ENCODE data around the gene DECR2.
"Not testable (repeated sequence)": the region's sequence is repeated elsewhere in the genome, so short reads cannot be mapped to it uniquely, and the experiment has no call there.

The DECR2 gene

GRCh38 chr16:401468-402348, at the start of gene DECR2:
DECR2 (plus strand) TSS chr16:401885; CDS start chr16:401964, 79 bp downstream.
- in situ Hi-C loops (cut with HindIII; ENCODE audit: low sequenced_read_pairs), result no loop called here

GRCh38 chr16:352547-353403, 48.9 kb upstream of the DECR2 start, which contains the start of gene AXIN1:
AXIN1 (minus strand) TSS chr16:352723; CDS start chr16:347025, 5,698 bp downstream.
- in situ Hi-C loops (cut with HindIII; ENCODE audit: low sequenced_read_pairs), result no loop called here

GRCh38 chr16:353404-354290, 48.0 kb upstream of the DECR2 start:
- in situ Hi-C loops (cut with HindIII; ENCODE audit: low sequenced_read_pairs), result no loop called here

GRCh38 chr16:354291-354881, 47.3 kb upstream of the DECR2 start:
- in situ Hi-C loops (cut with HindIII; ENCODE audit: low sequenced_read_pairs), result no loop called here

GRCh38 chr16:354971-355461, 46.7 kb upstream of the DECR2 start:
- in situ Hi-C loops (cut with HindIII; ENCODE audit: low sequenced_read_pairs), result no loop called here

- in situ Hi-C loops (cut with HindIII; ENCODE audit: low sequenced_read_pairs), result no loop called here
Observed at GRCh38 chr16:356741-357140, 44.9 kb upstream of the DECR2 start.

GRCh38 chr16:359067-359763, 42.5 kb upstream of the DECR2 start:
- in situ Hi-C loops (cut with HindIII; ENCODE audit: low sequenced_read_pairs), result no loop called here

GRCh38 chr16:359871-360697, 41.6 kb upstream of the DECR2 start:
- in situ Hi-C loops (cut with HindIII; ENCODE audit: low sequenced_read_pairs), result no loop called here

- in situ Hi-C loops (cut with HindIII; ENCODE audit: low sequenced_read_pairs), result no loop called here
Observed at GRCh38 chr16:360698-361336, 40.9 kb upstream of the DECR2 start.

- in situ Hi-C loops (cut with HindIII; ENCODE audit: low sequenced_read_pairs), result no loop called here
Observed at GRCh38 chr16:361341-361871, 40.3 kb upstream of the DECR2 start.

- in situ Hi-C loops (cut with HindIII; ENCODE audit: low sequenced_read_pairs), result no loop called here
Observed at GRCh38 chr16:361872-362701, 39.6 kb upstream of the DECR2 start.

- in situ Hi-C loops (cut with HindIII; ENCODE audit: low sequenced_read_pairs), result not testable (repeated sequence)
Observed at GRCh38 chr16:362702-362999, 39.0 kb upstream of the DECR2 start.

GRCh38 chr16:363110-363765, 38.4 kb upstream of the DECR2 start:
- in situ Hi-C loops (cut with HindIII; ENCODE audit: low sequenced_read_pairs), result no loop called here

GRCh38 chr16:363766-364490, 37.8 kb upstream of the DECR2 start:
- in situ Hi-C loops (cut with HindIII; ENCODE audit: low sequenced_read_pairs), result no loop called here

GRCh38 chr16:364595-365491, 36.8 kb upstream of the DECR2 start:
- in situ Hi-C loops (cut with HindIII; ENCODE audit: low sequenced_read_pairs), result no loop called here

All from DLD1 (cell line).